Neural progenitor cell (in vitro differentiated cells): ENCODE measurements around the gene GDF7. TPM values are rescaled to one million over a fixed set of nuclear protein-coding genes. Genes with fewer than 3 reads are reported as not detected.

Experiments
- DNase-seq: peaks from one replicate; pipeline ENCODE4 v3.0.0-alpha.2; 2016; ENCODE audit warnings: low spot score
- H2AFZ ChIP-seq: fragments of 200-600 bp; sonication (generic); replicated peaks from 2 replicates; pipeline ENCODE4 v1.6.1; 2016; ENCODE audit warnings: antibody characterized with exemption
- H3F3A ChIP-seq: fragments of 200-600 bp; sonication (generic); 2 replicates; pipeline ENCODE4 v1.6.1; 2016; ENCODE audit warnings: antibody characterized with exemption, low read depth
- H3K27ac ChIP-seq: fragments of 200-600 bp; sonication (generic); 2 replicates; pipeline ENCODE4 v1.5.1; 2016; ENCODE audit warnings: mild to moderate bottlenecking
- H3K27me3 ChIP-seq: fragments of 200-600 bp; sonication (generic); 2 replicates; pipeline ENCODE4 v1.6.1; 2016; ENCODE audit warnings: mild to moderate bottlenecking, moderate library complexity
- H3K36me3 ChIP-seq: fragments of 200-600 bp; sonication (generic); 2 replicates; pipeline ENCODE4 v1.5.1; 2016
- H3K4me1 ChIP-seq: fragments of 200-600 bp; sonication (generic); 2 replicates; pipeline ENCODE4 v1.6.1; 2016; ENCODE audit warnings: mixed run types
- H3K4me2 ChIP-seq: fragments of 200-600 bp; sonication (generic); 2 replicates; pipeline ENCODE4 v1.6.1; 2016
- H3K4me3 ChIP-seq: fragments of 200-600 bp; sonication (generic); 2 replicates; pipeline ENCODE4 v1.5.1; 2016
- H3K79me2 ChIP-seq: fragments of 200-600 bp; sonication (generic); 2 replicates; pipeline ENCODE4 v1.6.1; 2016; ENCODE audit warnings: low read depth
- H3K9ac ChIP-seq: fragments of 200-600 bp; sonication (generic); 2 replicates; pipeline ENCODE4 v1.6.1; 2016
- H3K9me3 ChIP-seq: fragments of 200-600 bp; sonication (generic); 2 replicates; pipeline ENCODE4 v1.5.1; 2016; ENCODE audit warnings: low read depth
- H4K20me1 ChIP-seq: fragments of 200-600 bp; sonication (generic); 2 replicates; pipeline ENCODE4 v1.6.1; 2016; ENCODE audit warnings: low read depth
- H3K27ac Mint-ChIP-seq: 3 replicates; pipeline ENCODE4 v1.8.0; 2021; ENCODE audit warnings: mixed read lengths
- H3K27me3 Mint-ChIP-seq: 2 replicates; pipeline ENCODE4 v1.8.0; 2022; ENCODE audit warnings: low read depth, mild to moderate bottlenecking, inconsistent platforms, moderate library complexity, mixed read lengths; ENCODE audit not compliant: insufficient read depth
- H3K36me3 Mint-ChIP-seq: 3 replicates; pipeline ENCODE4 v1.8.0; 2021; ENCODE audit warnings: mixed read lengths
- H3K4me1 Mint-ChIP-seq: 3 replicates; pipeline ENCODE4 v1.8.0; 2021; ENCODE audit warnings: mixed read lengths
- H3K4me3 Mint-ChIP-seq: 3 replicates; pipeline ENCODE4 v1.8.0; 2021; ENCODE audit warnings: mild to moderate bottlenecking, moderate library complexity, mixed read lengths
- H3K9me3 Mint-ChIP-seq: 3 replicates; pipeline ENCODE4 v1.8.0; 2020; ENCODE audit warnings: mixed read lengths
- CTCF ChIP-seq: fragments of 200-600 bp; sonication (generic); IDR thresholded peaks from 2 replicates; pipeline ENCODE4 v1.5.1; 2017; ENCODE audit warnings: antibody characterized with exemption, mild to moderate bottlenecking
- EZH2 ChIP-seq: fragments of 200-600 bp; sonication (generic); IDR thresholded peaks from 2 replicates; pipeline ENCODE4 v1.6.1; 2017; ENCODE audit warnings: antibody characterized with exemption, mild to moderate bottlenecking, moderate library complexity
- EZH2phosphoT487 ChIP-seq: fragments of 200-600 bp; sonication (generic); IDR thresholded peaks from 2 replicates; pipeline ENCODE4 v1.6.1; 2017; ENCODE audit warnings: antibody characterized with exemption
- total RNA-seq: library from RNA; depleted of rRNA; stranded (reverse); fragments of >200 nt; gene quantifications from 2 replicates; pipeline ENCODE4 v1.2.3, GENCODE V29; 2015; ENCODE audit warnings: low replicate concordance

Gene GDF7
- total RNA-seq, 1 donor from 2014 or later = not detected

GRCh38 chr2:20629181-20629580 is 37.8 kb upstream of the GDF7 start:
- Histone ChIP-seq H3K79me2 (no peaks in the 10 kb centered on the region), H3K27ac (no peak overlapping the region), H3K4me3 (no peak overlapping the region), H3K4me1 (no peaks in the 10 kb centered on the region), H4K20me1 (no peaks in the 10 kb centered on the region), H3K9me3 (no peaks in the 10 kb centered on the region), H3K4me2 (no peak overlapping the region), H3K9ac (no peak overlapping the region), H3K27me3 (no peaks in the 10 kb centered on the region), H3K36me3 (no peaks in the 10 kb centered on the region), H2AFZ (no peak overlapping the region), H3F3A (no peaks in the 10 kb centered on the region)
- H3K27me3 Mint-ChIP-seq = peaks cover 8% of the 10 kb centered on the region
- peak overlapping the region; percentile 80 for H3K27ac Mint-ChIP-seq
- H3K4me3 Mint-ChIP-seq = no peak overlapping the region
- TF ChIP-seq EZH2phosphoT487 = no peak
- no peak for TF ChIP-seq CTCF
- TF ChIP-seq EZH2 = no peak
- peaks cover 3% of the 10 kb centered on the region for H3K36me3 Mint-ChIP-seq
- H3K9me3 Mint-ChIP-seq = no peaks in the 10 kb centered on the region
- peaks cover 37% of the 10 kb centered on the region for H3K4me1 Mint-ChIP-seq
- DNase-seq = no peak

GRCh38 chr2:20629581-20630171 is 37.3 kb upstream of the GDF7 start:
- H4K20me1 ChIP-seq = no peaks in the 10 kb centered on the region
- H3K9me3 Mint-ChIP-seq = no peaks in the 10 kb centered on the region
- no peaks in the 10 kb centered on the region for H3F3A ChIP-seq
- peak overlapping the region; percentile 82 for H3K27ac Mint-ChIP-seq
- H3K4me2 ChIP-seq = no peak overlapping the region
- no peak for TF ChIP-seq EZH2
- no peak for TF ChIP-seq EZH2phosphoT487
- no peak for TF ChIP-seq CTCF
- no peaks in the 10 kb centered on the region for H3K9me3 ChIP-seq
- H3K4me1 Mint-ChIP-seq = peaks cover 37% of the 10 kb centered on the region
- no peak overlapping the region for H2AFZ ChIP-seq
- DNase-seq = no peak
- no peak overlapping the region for H3K4me3 ChIP-seq
- H3K27me3 Mint-ChIP-seq = peaks cover 5% of the 10 kb centered on the region
- no peaks in the 10 kb centered on the region for H3K4me1 ChIP-seq
- no peak overlapping the region for H3K4me3 Mint-ChIP-seq
- H3K36me3 Mint-ChIP-seq = peaks cover 3% of the 10 kb centered on the region
- no peaks in the 10 kb centered on the region for H3K27me3 ChIP-seq
- H3K9ac ChIP-seq = no peak overlapping the region
- H3K36me3 ChIP-seq = no peaks in the 10 kb centered on the region
- H3K79me2 ChIP-seq = no peaks in the 10 kb centered on the region
- H3K27ac ChIP-seq = no peak overlapping the region

GRCh38 chr2:20630967-20631366 is 36.0 kb upstream of the GDF7 start:
- Mint-ChIP-seq H3K9me3 (no peaks in the 10 kb centered on the region), H3K27me3 (peaks cover 5% of the 10 kb centered on the region), H3K27ac (no peak overlapping the region), H3K36me3 (peaks cover 3% of the 10 kb centered on the region), H3K4me1 (peaks cover 41% of the 10 kb centered on the region), H3K4me3 (no peak overlapping the region)
- H3K36me3 ChIP-seq = no peaks in the 10 kb centered on the region
- peaks cover 6% of the 10 kb centered on the region for H3K4me1 ChIP-seq
- H3K4me2 ChIP-seq = no peak overlapping the region
- DNase-seq = no peak
- no peaks in the 10 kb centered on the region for H3K79me2 ChIP-seq
- H3K27me3 ChIP-seq = no peaks in the 10 kb centered on the region
- H3F3A ChIP-seq = no peaks in the 10 kb centered on the region
- no peaks in the 10 kb centered on the region for H3K9me3 ChIP-seq
- TF ChIP-seq EZH2phosphoT487 (no peak), EZH2 (no peak), CTCF (no peak)
- no peak overlapping the region for H2AFZ ChIP-seq
- no peak overlapping the region for H3K4me3 ChIP-seq
- no peak overlapping the region for H3K9ac ChIP-seq
- no peak overlapping the region for H3K27ac ChIP-seq
- H4K20me1 ChIP-seq = no peaks in the 10 kb centered on the region
